ENCODE measurements around the gene ANKRD39. TPM values are rescaled to one million over a fixed set of nuclear protein-coding genes. Genes with fewer than 3 reads are reported as not detected.

ANKRD39 gene
- polyA plus RNA-seq, 2 donors, result 11.9 to 12.2 TPM

Other genes starting within 250 kb of the ANKRD39 start
- gene KANSL3, start 219.7 kb downstream of the ANKRD39 start, polyA plus RNA-seq, result 10 to 100 TPM; 11.9 to 17.2 TPM
- under 1 TPM; 0.02 to 0.20 TPM for gene FER1L5, start 215.3 kb downstream of the ANKRD39 start, polyA plus RNA-seq
- 1 to 10 TPM; 5.3 to 6.2 TPM for gene LMAN2L, start 118.0 kb downstream of the ANKRD39 start, polyA plus RNA-seq
- gene CNNM4, start 97.1 kb downstream of the ANKRD39 start, polyA plus RNA-seq, result 1 to 10 TPM; 3.2 to 5.0 TPM
- gene CNNM3, start 41.7 kb downstream of the ANKRD39 start, polyA plus RNA-seq, result 1 to 10 TPM; 3.8 to 3.9 TPM
- gene ANKRD23, start 14.0 kb downstream of the ANKRD39 start, polyA plus RNA-seq, result 1 to 10 TPM; 1.2 to 5.0 TPM
- 10 to 100 TPM; 13.1 to 14.2 TPM for gene SEMA4C, start 12.1 kb upstream of the ANKRD39 start, polyA plus RNA-seq
- under 1 TPM; 0.55 to 0.92 TPM for gene FAM178B, start 128.6 kb upstream of the ANKRD39 start, polyA plus RNA-seq
- 1 to 10 TPM; 3.8 to 7.8 TPM for gene FAHD2B, start 236.9 kb upstream of the ANKRD39 start, polyA plus RNA-seq

Data from esophagus (tissue), 2 donors.